Osteocyte (in vitro differentiated cells): ENCODE results near the gene SNRPN. TPM values are rescaled to one million over a fixed set of nuclear protein-coding genes. Genes with fewer than 3 reads are reported as not detected.
"Not testable (repeated sequence)": the region's sequence is repeated elsewhere in the genome, so short reads cannot be mapped to it uniquely, and the experiment has no call there.

Experiments
- DNase-seq: peaks from one replicate; pipeline ENCODE4 v3.0.0; 2021; ENCODE audit warnings: mixed read lengths; ENCODE audit not compliant: unreplicated experiment; ENCODE audit errors: extremely low spot score
- H3K27ac Mint-ChIP-seq: one replicate; pipeline ENCODE4 v1.8.0; 2021; ENCODE audit warnings: mild to moderate bottlenecking, mixed read lengths; ENCODE audit not compliant: unreplicated experiment
- H3K27me3 Mint-ChIP-seq: one replicate; pipeline ENCODE4 v1.8.0; 2021; ENCODE audit warnings: mixed read lengths; ENCODE audit not compliant: unreplicated experiment
- H3K36me3 Mint-ChIP-seq: one replicate; pipeline ENCODE4 v1.8.0; 2021; ENCODE audit warnings: mixed read lengths; ENCODE audit not compliant: unreplicated experiment
- H3K4me1 Mint-ChIP-seq: one replicate; pipeline ENCODE4 v1.8.0; 2021; ENCODE audit warnings: mixed read lengths; ENCODE audit not compliant: unreplicated experiment
- H3K4me3 Mint-ChIP-seq: one replicate; pipeline ENCODE4 v1.8.0; 2021; ENCODE audit warnings: mild to moderate bottlenecking, moderate library complexity, mixed read lengths; ENCODE audit not compliant: unreplicated experiment
- H3K9me3 Mint-ChIP-seq: one replicate; pipeline ENCODE4 v1.8.0; 2021; ENCODE audit warnings: mixed read lengths; ENCODE audit not compliant: unreplicated experiment
- CTCF ChIP-seq: fragments of 200-600 bp; sonication (generic); IDR thresholded peaks from 2 replicates; pipeline ENCODE4 v1.5.0; 2021; ENCODE audit warnings: antibody characterized with exemption, mild to moderate bottlenecking, moderate library complexity
- total RNA-seq: library from RNA; stranded (reverse); gene quantifications from 2 replicates; pipeline ENCODE4 v1.2.1, GENCODE V29; 2021

The SNRPN gene
- total RNA-seq, 1 donor from 2014 or later, result 102 TPM

- TF ChIP-seq CTCF, result no peak
- H3K9me3 Mint-ChIP-seq, result peaks cover 22% of the 10 kb centered on the region
These were observed 16.3 kb downstream of the SNRPN start for GRCh38 chr15:24971052-24971451.

GRCh38 chr15:24971772-24972171 lies 17.0 kb downstream of the SNRPN start:
- peaks cover 29% of the 10 kb centered on the region for H3K9me3 Mint-ChIP-seq
- DNase-seq, result no peak
- peaks cover 52% of the 10 kb centered on the region for H3K36me3 Mint-ChIP-seq
- no peak overlapping the region for H3K27ac Mint-ChIP-seq
- no peak for TF ChIP-seq CTCF
- no peak overlapping the region for H3K4me3 Mint-ChIP-seq
- no peaks in the 10 kb centered on the region for H3K4me1 Mint-ChIP-seq
- H3K27me3 Mint-ChIP-seq, result no peaks in the 10 kb centered on the region

More at GRCh38 chr15:24971052-24971451, 16.3 kb downstream of the SNRPN start:
- DNase-seq, result no peak
- Mint-ChIP-seq H3K36me3 (peaks cover 49% of the 10 kb centered on the region), H3K4me1 (no peaks in the 10 kb centered on the region), H3K27ac (no peak overlapping the region), H3K4me3 (no peak overlapping the region), H3K27me3 (no peaks in the 10 kb centered on the region)

DNA sequence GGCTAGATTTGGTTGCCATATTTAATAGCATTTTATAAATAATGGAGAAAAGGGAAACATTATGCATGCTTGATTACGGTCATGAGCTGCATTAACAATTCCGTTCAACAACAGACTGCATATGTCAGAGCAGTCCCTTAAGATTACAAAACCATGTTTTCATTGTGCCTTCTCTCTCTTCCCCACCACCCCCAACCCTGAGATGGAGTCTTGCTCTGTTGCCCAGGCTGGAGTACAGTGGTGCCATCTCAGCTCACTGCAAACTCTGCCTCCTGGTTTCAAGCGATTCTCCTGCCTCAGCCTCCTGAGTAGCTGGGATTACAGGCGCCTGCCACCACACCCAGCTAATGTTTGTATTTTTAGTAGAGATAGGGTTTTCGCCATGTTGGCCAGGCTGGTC lies 17.9 kb downstream of the SNRPN start:
- not testable (repeated sequence) for DNase-seq, H3K27ac Mint-ChIP-seq, H3K4me3 Mint-ChIP-seq, H3K27me3 Mint-ChIP-seq, H3K4me1 Mint-ChIP-seq
- Mint-ChIP-seq H3K36me3 (peaks cover 50% of the 10 kb centered on the region), H3K9me3 (peaks cover 32% of the 10 kb centered on the region)

- no peak for TF ChIP-seq CTCF
- no peak overlapping the region for H3K4me3 Mint-ChIP-seq
- H3K4me1 Mint-ChIP-seq, result no peaks in the 10 kb centered on the region
- no peaks in the 10 kb centered on the region for H3K27me3 Mint-ChIP-seq
- peaks cover 30% of the 10 kb centered on the region for H3K9me3 Mint-ChIP-seq
- peaks cover 52% of the 10 kb centered on the region for H3K36me3 Mint-ChIP-seq
- no peak overlapping the region for H3K27ac Mint-ChIP-seq
- no peak for DNase-seq
These were observed 22.1 kb downstream of the SNRPN start for GRCh38 chr15:24976932-24977331.

DNA sequence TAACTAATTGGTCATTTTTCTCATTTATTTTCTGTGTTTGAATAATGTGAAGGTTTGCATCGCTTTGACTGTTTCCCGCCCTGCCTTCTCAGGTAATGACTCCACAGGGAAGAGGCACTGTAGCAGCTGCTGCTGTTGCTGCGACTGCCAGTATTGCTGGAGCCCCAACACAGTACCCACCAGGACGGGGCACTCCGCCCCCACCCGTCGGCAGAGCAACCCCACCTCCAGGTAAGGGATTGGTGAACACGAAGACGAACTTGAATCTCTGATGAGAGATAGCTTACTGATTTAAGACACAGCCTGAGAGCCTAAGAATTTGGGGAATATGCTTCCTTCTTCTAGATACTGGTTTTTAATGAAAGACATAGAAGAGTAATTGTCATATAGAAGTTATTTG lies 22.9 kb downstream of the SNRPN start:
- H3K36me3 Mint-ChIP-seq, result peaks cover 57% of the 10 kb centered on the region

More for the DNA sequence above, 22.9 kb downstream of the SNRPN start:
- no peak for TF ChIP-seq CTCF
- H3K9me3 Mint-ChIP-seq, result peaks cover 34% of the 10 kb centered on the region
- H3K27me3 Mint-ChIP-seq, result no peaks in the 10 kb centered on the region
- no peaks in the 10 kb centered on the region for H3K4me1 Mint-ChIP-seq
- no peak overlapping the region for H3K27ac Mint-ChIP-seq
- no peak overlapping the region for H3K4me3 Mint-ChIP-seq
- no peak for DNase-seq
